GM23338 (cell line): Measurements from ENCODE around the gene IRF6.

Source experiments
- EZH2 ChIP-seq: fragments of 200-600 bp; sonication (generic); IDR thresholded peaks from one replicate; pipeline ENCODE4 v1.8.0; 2017; ENCODE audit warnings: antibody characterized with exemption, mild to moderate bottlenecking, low read depth; ENCODE audit not compliant: unreplicated experiment
- EZH2phosphoT487 ChIP-seq: fragments of 200-600 bp; sonication (generic); IDR thresholded peaks from one replicate; pipeline ENCODE4 v1.8.1; 2018; ENCODE audit warnings: antibody characterized with exemption; ENCODE audit not compliant: unreplicated experiment
- JUNB ChIP-seq: IDR thresholded peaks from one replicate; pipeline ENCODE4 v1.6.1; 2016; ENCODE audit warnings: antibody characterized with exemption; ENCODE audit not compliant: unreplicated experiment
- NANOG ChIP-seq: IDR thresholded peaks from 2 replicates; pipeline ENCODE4 v1.6.1; 2016; ENCODE audit warnings: antibody characterized with exemption, borderline replicate concordance
- POLR2AphosphoS5 ChIP-seq: IDR thresholded peaks from 2 replicates; pipeline ENCODE4 v1.6.1; 2016; ENCODE audit warnings: antibody characterized with exemption, low read depth
- STAT1 ChIP-seq: IDR thresholded peaks from one replicate; pipeline ENCODE4 v1.6.1; 2016; ENCODE audit warnings: antibody characterized with exemption; ENCODE audit not compliant: unreplicated experiment
- ZNF114 ChIP-seq: fragments of 250-450 bp; sonication (Bioruptor Pico); IDR thresholded peaks from 2 replicates; pipeline ENCODE4 v1.5.0; 2020; ENCODE audit warnings: mild to moderate bottlenecking, moderate library complexity
- ZNF331 ChIP-seq: fragments of 250-450 bp; sonication (Bioruptor Pico); IDR thresholded peaks from 2 replicates; pipeline ENCODE4 v1.5.0; 2020; ENCODE audit warnings: low read depth, mild to moderate bottlenecking, moderate library complexity
- TF ChIP-seq, protein P1 (sequence below), 2 experiments: fragments of 200-600 bp in 1 of 2; sonication (generic) in 1 of 2; conservative IDR thresholded peaks; 2 replicates each; pipeline versions ENCODE4 v1.5.1 to v1.6.1; 2016 to 2017; ENCODE audit warnings: antibody characterized with exemption in 2 of 2, low read depth in 2 of 2, mild to moderate bottlenecking in 2 of 2, moderate library complexity in 1 of 2
- TF ChIP-seq, protein P2 (sequence below): IDR thresholded peaks from one replicate; pipeline ENCODE4 v1.6.1; 2018; ENCODE audit warnings: antibody characterized with exemption; ENCODE audit not compliant: unreplicated experiment
- TF ChIP-seq, protein P3 (sequence below): IDR thresholded peaks from 2 replicates; pipeline ENCODE4 v1.6.1; 2016; ENCODE audit warnings: antibody characterized with exemption
- TF ChIP-seq, protein P4 (sequence below): fragments of 250-450 bp; sonication (Bioruptor Pico); IDR thresholded peaks from 2 replicates; pipeline ENCODE4 v1.5.0; 2020; ENCODE audit warnings: mild to moderate bottlenecking, moderate library complexity

DNA sequence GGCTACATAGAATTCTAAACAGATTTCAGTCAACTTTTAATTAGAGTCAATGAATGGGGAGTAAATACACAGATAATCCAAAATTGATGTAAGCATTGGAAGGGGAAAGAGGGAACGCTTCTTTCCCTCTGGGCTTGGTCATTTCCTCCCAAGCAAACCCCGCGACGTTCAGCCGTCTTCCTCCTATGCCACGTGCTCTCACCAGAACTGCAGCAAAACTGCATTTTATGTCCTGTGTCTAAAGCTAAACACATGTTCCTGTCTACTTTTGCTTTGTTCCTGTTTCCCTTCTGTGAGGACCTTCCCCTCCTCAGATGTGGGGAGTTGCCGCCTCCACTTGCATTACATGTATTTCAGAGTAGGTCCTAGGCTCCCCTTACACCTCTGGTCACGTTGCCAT lies 49.1 kb upstream of the IRF6 start:
- TF ChIP-seq, protein P1, sequence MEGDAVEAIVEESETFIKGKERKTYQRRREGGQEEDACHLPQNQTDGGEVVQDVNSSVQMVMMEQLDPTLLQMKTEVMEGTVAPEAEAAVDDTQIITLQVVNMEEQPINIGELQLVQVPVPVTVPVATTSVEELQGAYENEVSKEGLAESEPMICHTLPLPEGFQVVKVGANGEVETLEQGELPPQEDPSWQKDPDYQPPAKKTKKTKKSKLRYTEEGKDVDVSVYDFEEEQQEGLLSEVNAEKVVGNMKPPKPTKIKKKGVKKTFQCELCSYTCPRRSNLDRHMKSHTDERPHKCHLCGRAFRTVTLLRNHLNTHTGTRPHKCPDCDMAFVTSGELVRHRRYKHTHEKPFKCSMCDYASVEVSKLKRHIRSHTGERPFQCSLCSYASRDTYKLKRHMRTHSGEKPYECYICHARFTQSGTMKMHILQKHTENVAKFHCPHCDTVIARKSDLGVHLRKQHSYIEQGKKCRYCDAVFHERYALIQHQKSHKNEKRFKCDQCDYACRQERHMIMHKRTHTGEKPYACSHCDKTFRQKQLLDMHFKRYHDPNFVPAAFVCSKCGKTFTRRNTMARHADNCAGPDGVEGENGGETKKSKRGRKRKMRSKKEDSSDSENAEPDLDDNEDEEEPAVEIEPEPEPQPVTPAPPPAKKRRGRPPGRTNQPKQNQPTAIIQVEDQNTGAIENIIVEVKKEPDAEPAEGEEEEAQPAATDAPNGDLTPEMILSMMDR (conservative IDR thresholded peaks at IDR 0.05; ENCODE audit: low read depth in 2 of 2), result no peak
- TF ChIP-seq EZH2, result no peak
- TF ChIP-seq, protein P2, sequence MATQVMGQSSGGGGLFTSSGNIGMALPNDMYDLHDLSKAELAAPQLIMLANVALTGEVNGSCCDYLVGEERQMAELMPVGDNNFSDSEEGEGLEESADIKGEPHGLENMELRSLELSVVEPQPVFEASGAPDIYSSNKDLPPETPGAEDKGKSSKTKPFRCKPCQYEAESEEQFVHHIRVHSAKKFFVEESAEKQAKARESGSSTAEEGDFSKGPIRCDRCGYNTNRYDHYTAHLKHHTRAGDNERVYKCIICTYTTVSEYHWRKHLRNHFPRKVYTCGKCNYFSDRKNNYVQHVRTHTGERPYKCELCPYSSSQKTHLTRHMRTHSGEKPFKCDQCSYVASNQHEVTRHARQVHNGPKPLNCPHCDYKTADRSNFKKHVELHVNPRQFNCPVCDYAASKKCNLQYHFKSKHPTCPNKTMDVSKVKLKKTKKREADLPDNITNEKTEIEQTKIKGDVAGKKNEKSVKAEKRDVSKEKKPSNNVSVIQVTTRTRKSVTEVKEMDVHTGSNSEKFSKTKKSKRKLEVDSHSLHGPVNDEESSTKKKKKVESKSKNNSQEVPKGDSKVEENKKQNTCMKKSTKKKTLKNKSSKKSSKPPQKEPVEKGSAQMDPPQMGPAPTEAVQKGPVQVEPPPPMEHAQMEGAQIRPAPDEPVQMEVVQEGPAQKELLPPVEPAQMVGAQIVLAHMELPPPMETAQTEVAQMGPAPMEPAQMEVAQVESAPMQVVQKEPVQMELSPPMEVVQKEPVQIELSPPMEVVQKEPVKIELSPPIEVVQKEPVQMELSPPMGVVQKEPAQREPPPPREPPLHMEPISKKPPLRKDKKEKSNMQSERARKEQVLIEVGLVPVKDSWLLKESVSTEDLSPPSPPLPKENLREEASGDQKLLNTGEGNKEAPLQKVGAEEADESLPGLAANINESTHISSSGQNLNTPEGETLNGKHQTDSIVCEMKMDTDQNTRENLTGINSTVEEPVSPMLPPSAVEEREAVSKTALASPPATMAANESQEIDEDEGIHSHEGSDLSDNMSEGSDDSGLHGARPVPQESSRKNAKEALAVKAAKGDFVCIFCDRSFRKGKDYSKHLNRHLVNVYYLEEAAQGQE, result no peak
- TF ChIP-seq ZNF331 (CRISPR knock-in tag), result no peak
- no peak for TF ChIP-seq JUNB
- no peak for TF ChIP-seq POLR2AphosphoS5
- TF ChIP-seq EZH2phosphoT487, result no peak
- no peak for TF ChIP-seq STAT1
- TF ChIP-seq, protein P3, sequence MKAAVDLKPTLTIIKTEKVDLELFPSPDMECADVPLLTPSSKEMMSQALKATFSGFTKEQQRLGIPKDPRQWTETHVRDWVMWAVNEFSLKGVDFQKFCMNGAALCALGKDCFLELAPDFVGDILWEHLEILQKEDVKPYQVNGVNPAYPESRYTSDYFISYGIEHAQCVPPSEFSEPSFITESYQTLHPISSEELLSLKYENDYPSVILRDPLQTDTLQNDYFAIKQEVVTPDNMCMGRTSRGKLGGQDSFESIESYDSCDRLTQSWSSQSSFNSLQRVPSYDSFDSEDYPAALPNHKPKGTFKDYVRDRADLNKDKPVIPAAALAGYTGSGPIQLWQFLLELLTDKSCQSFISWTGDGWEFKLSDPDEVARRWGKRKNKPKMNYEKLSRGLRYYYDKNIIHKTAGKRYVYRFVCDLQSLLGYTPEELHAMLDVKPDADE, result no peak
- TF ChIP-seq, protein P4, sequence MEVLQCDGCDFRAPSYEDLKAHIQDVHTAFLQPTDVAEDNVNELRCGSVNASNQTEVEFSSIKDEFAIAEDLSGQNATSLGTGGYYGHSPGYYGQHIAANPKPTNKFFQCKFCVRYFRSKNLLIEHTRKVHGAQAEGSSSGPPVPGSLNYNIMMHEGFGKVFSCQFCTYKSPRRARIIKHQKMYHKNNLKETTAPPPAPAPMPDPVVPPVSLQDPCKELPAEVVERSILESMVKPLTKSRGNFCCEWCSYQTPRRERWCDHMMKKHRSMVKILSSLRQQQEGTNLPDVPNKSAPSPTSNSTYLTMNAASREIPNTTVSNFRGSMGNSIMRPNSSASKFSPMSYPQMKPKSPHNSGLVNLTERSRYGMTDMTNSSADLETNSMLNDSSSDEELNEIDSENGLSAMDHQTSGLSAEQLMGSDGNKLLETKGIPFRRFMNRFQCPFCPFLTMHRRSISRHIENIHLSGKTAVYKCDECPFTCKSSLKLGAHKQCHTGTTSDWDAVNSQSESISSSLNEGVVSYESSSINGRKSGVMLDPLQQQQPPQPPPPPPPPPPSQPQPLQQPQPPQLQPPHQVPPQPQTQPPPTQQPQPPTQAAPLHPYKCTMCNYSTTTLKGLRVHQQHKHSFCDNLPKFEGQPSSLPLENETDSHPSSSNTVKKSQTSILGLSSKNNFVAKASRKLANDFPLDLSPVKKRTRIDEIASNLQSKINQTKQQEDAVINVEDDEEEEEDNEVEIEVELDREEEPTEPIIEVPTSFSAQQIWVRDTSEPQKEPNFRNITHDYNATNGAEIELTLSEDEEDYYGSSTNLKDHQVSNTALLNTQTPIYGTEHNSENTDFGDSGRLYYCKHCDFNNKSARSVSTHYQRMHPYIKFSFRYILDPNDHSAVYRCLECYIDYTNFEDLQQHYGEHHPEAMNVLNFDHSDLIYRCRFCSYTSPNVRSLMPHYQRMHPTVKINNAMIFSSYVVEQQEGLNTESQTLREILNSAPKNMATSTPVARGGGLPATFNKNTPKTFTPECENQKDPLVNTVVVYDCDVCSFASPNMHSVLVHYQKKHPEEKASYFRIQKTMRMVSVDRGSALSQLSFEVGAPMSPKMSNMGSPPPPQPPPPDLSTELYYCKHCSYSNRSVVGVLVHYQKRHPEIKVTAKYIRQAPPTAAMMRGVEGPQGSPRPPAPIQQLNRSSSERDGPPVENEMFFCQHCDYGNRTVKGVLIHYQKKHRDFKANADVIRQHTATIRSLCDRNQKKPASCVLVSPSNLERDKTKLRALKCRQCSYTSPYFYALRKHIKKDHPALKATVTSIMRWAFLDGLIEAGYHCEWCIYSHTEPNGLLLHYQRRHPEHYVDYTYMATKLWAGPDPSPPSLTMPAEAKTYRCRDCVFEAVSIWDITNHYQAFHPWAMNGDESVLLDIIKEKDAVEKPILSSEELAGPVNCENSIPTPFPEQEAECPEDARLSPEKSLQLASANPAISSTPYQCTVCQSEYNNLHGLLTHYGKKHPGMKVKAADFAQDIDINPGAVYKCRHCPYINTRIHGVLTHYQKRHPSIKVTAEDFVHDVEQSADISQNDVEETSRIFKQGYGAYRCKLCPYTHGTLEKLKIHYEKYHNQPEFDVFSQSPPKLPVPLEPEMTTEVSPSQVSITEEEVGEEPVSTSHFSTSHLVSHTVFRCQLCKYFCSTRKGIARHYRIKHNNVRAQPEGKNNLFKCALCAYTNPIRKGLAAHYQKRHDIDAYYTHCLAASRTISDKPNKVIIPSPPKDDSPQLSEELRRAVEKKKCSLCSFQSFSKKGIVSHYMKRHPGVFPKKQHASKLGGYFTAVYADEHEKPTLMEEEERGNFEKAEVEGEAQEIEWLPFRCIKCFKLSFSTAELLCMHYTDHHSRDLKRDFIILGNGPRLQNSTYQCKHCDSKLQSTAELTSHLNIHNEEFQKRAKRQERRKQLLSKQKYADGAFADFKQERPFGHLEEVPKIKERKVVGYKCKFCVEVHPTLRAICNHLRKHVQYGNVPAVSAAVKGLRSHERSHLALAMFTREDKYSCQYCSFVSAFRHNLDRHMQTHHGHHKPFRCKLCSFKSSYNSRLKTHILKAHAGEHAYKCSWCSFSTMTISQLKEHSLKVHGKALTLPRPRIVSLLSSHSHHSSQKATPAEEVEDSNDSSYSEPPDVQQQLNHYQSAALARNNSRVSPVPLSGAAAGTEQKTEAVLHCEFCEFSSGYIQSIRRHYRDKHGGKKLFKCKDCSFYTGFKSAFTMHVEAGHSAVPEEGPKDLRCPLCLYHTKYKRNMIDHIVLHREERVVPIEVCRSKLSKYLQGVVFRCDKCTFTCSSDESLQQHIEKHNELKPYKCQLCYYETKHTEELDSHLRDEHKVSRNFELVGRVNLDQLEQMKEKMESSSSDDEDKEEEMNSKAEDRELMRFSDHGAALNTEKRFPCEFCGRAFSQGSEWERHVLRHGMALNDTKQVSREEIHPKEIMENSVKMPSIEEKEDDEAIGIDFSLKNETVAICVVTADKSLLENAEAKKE (CRISPR knock-in tag), result no peak
- TF ChIP-seq ZNF114 (CRISPR knock-in tag), result no peak
- no peak for TF ChIP-seq NANOG
